Stimulated activated CD8-positive, alpha-beta memory T cell treated with anti-CD3 and anti-CD28 coated beads, Interleukin-15, amount 100 ng/mL, for 1 hour (primary cell): ENCODE measurements around the gene FAM186B.

Experiments used
- DNase-seq: peaks from one replicate; pipeline ENCODE4 v3.0.0-alpha.2; 2020; ENCODE audit warnings: low read depth

Gene FAM186B

GRCh38 chr12:49567611-49568441 lies 37.6 kb downstream of the FAM186B start, which contains the start of gene MCRS1:
TSS of gene MCRS1 (minus strand) at chr12:49568142. CDS start at chr12:49566731, 1,411 bp downstream.
- DNase-seq = peak; percentile 79

- DNase-seq = no peak
These were observed 38.2 kb downstream of the FAM186B start for GRCh38 chr12:49567302-49567610.

GRCh38 chr12:49566361-49566760 lies 39.1 kb downstream of the FAM186B start:
- DNase-seq = no peak

DNA sequence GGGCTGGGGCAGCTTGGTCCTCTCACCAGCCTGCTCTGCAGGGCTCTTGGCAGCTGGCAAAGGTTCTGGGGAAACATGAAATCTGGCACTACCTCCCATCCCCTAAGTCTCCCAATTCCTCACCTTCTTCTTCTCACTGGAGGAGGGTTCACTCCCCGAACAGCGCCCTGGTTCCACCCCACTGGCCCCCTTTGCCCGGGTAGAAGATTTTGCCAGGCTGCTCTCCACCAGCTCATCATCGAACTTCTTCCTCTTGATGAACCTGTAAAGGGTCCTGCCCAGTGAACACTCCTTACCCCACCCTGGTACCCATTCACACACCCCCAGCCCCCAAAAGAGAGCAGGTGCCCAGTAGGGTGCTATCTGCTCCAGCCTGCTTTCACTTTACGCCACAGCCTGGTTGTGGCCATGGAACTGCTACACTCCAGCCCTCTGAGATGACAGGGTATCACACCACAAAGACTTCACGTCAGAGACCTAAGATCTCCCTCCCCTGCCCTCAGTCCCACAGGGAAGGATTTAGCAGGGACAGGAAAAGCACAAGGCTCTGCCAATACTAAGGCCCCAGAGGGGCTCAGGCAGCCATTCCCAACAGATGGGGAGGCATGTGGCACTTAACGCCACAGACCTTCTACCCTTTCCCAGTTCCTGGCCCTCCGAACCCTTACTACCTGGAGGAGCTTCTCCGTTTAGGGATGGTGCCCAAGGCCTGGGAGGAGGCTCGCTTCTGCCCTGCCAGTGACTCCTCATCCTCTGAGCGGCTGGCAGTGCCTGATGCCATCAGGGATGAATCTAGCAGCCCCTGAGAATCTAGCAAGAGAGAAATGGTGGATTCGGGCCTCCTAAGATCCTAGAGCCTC lies 39.8 kb downstream of the FAM186B start:
- no peak for DNase-seq

DNA sequence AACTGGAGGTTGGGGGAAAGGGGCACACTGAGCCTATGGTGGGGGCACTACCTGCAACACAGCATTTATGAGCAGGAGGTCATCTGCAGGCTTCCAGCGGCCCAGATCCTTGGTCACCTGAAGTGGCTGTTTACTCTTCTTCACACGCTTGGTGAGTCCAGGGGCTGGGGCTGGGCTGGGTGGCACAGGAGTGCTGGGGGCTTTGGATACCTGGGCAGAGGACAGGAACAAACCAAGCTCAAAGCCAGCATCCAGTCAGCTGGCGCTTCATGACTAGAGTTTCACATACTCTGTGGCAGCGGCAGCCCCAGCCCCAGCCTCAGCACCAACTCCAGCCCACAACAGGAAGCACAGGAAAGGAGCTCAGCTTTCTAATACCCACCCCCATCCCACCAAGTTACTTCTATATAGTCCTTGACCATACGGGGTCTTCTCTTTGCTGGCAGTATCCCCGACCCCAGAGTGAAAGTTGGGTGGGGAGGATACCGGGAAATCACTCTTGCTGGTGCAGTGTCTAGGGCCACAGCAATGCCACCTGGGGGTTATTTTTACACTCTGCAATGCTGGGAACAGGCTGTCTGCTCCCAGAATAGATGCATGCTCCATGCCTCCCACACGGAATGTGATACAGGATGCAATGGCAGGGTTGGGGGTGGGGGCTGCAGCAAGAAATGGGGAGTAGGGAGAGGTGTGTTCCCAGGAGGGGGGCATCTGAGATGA lies 40.6 kb downstream of the FAM186B start:
- no peak for DNase-seq

- no peak for DNase-seq
These were observed 41.3 kb downstream of the FAM186B start for GRCh38 chr12:49563951-49564685.

GRCh38 chr12:49562831-49563230 lies 42.6 kb downstream of the FAM186B start:
- no peak for DNase-seq

GRCh38 chr12:49562233-49562632 lies 43.2 kb downstream of the FAM186B start:
- no peak for DNase-seq

DNA sequence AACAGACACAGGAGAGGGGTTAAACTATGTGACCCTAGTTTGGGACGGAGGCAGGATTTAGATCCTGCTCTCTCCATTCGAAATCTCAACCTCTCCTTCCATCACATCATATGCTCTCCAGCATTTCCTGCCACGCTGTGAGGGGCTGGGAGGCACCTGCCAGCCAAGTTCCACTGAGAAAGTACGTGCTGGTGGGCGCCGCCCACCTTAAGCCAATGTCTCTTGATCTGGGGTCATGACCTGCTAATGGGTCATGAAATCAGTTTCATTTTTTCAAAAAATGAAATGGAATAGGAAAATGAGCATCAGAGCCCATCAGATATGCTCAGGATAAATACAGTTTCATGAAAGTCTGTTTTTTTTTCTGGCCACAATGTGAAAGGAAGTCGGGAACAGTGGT lies 44.7 kb downstream of the FAM186B start:
- DNase-seq = no peak

DNA sequence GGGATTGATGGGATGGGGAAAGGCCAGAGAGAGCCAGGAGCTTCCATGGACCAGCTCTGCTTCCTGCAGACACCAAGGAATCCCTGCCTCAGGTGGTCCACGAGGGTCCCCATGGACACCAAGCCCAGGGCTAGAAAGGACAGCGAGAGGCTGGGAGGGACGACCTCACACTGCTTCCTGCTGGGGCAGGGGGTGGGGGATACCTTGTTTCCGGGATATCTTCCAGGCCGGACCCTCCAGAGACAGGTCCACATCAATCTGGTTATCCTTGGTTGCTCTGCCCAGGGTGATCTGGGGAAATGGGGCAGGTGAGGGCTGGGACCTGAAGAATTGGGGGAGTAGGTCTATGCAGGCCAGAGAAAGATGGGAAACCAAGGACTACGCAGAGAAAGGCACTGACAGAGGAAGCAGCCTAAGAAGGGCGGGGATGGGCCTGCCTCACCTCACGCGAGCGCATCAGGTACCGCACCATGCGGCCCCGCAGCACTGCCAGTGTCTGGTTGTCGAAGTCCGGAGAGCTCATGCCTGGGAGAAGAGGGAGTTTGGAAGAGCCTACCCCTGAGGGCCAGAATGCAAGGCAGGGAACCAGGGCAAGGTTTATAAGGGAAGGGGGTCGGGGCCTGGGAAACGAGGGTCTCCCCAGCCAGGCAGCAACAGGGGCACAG lies 46.3 kb downstream of the FAM186B start:
- no peak for DNase-seq

DNA sequence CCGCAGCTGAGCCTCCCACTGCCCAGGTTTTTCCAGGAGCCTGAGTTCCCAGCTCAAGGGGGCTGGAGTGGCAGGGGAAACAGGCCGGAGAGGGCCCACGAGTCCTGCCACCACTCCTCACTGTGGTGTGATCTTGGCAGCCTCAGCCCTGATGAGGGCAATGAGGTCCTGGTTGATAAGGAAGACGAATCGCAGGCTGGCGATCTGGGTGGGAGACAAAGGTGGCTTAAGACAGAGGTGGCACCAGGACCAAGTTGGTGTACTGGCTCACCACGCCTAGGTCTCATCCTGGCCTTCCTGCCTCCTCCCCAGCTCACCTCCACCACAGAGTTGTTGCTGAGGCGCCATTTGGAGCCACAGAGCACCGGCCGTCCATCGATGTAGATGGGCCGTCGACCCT lies 46.9 kb downstream of the FAM186B start:
- DNase-seq = no peak

- no peak for DNase-seq
These were observed 47.6 kb downstream of the FAM186B start for GRCh38 chr12:49557917-49558215.

- DNase-seq = no peak
These were observed 48.1 kb downstream of the FAM186B start for GRCh38 chr12:49557187-49557916.

GRCh38 chr12:49556391-49557186 lies 48.9 kb downstream of the FAM186B start:
- no peak for DNase-seq

GRCh38 chr12:49555631-49556390 lies 49.6 kb downstream of the FAM186B start:
- DNase-seq = no peak

- DNase-seq = no peak
These were observed 51.2 kb downstream of the FAM186B start for GRCh38 chr12:49554266-49554665.

GRCh38 chr12:49553512-49554088 lies 51.8 kb downstream of the FAM186B start:
- no peak for DNase-seq

- no peak for DNase-seq
These were observed 52.5 kb downstream of the FAM186B start for GRCh38 chr12:49552899-49553298.

GRCh38 chr12:49552425-49552824 lies 53.0 kb downstream of the FAM186B start:
- DNase-seq = no peak
